Smooth muscle cell of trachea (primary cell): Measurements from ENCODE around the gene SMG5. TPM values are rescaled to one million over a fixed set of nuclear protein-coding genes. Genes with fewer than 3 reads are reported as not detected.

Experiments used
- total RNA-seq: library from RNA; depleted of rRNA; stranded (reverse); fragments of >200 nt; gene quantifications from 2 replicates; pipeline ENCODE4 v1.2.1, GENCODE V29; 2014

SMG5 gene
- 40.3 and 68.3 TPM in 2 replicates for total RNA-seq

GRCh38 chr1:156282479-156283222, at the start of gene SMG5:
Gene SMG5 (minus strand): TSS chr1:156282825. CDS start chr1:156282680, 145 bp downstream.

GRCh38 chr1:156298852-156299357, 16.3 kb upstream of the SMG5 start, which contains the start of gene VHLL:
Gene VHLL (minus strand): TSS chr1:156299307. CDS start chr1:156299189, 118 bp downstream.

GRCh38 chr1:156295391-156295947, 12.8 kb upstream of the SMG5 start, which contains the start of gene GLMP:
Gene GLMP (minus strand): TSS chr1:156295679. CDS start chr1:156295645, 34 bp downstream.

GRCh38 chr1:156284112-156284511, 1.5 kb upstream of the SMG5 start, which contains the start of gene TMEM79:
Gene TMEM79 (plus strand): TSS chr1:156284325. CDS start chr1:156285227, 902 bp downstream.

GRCh38 chr1:156247460-156248322, 34.9 kb downstream of the SMG5 start, which contains the start of gene PAQR6:
Gene PAQR6 (minus strand): TSS chr1:156248056. CDS start chr1:156246731, 1,325 bp downstream.

GRCh38 chr1:156241926-156242325, 40.7 kb downstream of the SMG5 start, which contains the start of gene BGLAP:
Gene BGLAP (plus strand): TSS chr1:156242184. CDS start chr1:156242232, 48 bp downstream.

GRCh38 chr1:156212833-156213643, 69.6 kb downstream of the SMG5 start, which contains the start of gene PMF1:
Gene PMF1 (plus strand): TSS chr1:156213007. CDS start chr1:156213016, 9 bp downstream.

Other genes starting within 250 kb of the SMG5 start
- gene UBQLN4, start 229.0 kb downstream of the SMG5 start, total RNA-seq, result 10.9 and 12.9 TPM in 2 replicates
- gene LAMTOR2, start 228.0 kb downstream of the SMG5 start, total RNA-seq, result 49.6 and 72.1 TPM in 2 replicates
- gene RAB25, start 221.7 kb downstream of the SMG5 start, total RNA-seq, result not detected in 2 replicates
- gene MEX3A, start 200.4 kb downstream of the SMG5 start, total RNA-seq, result 0.73 and 2.0 TPM in 2 replicates
- 2,363 and 2,796 TPM in 2 replicates for gene LMNA, start 168.1 kb downstream of the SMG5 start, total RNA-seq
- gene SEMA4A, start 129.2 kb downstream of the SMG5 start, total RNA-seq, result 1.7 and 1.8 TPM in 2 replicates
- 7.7 and 8.1 TPM in 2 replicates for gene SLC25A44, start 88.7 kb downstream of the SMG5 start, total RNA-seq
- gene PMF1, start 69.8 kb downstream of the SMG5 start, total RNA-seq, result 23.8 and 54.4 TPM in 2 replicates
- 0.83 TPM in 1 of 2 replicates, not detected in the other for gene BGLAP, start 40.6 kb downstream of the SMG5 start, total RNA-seq
- 0.29 and 0.66 TPM in 2 replicates for gene PAQR6, start 34.8 kb downstream of the SMG5 start, total RNA-seq
- 1.3 and 3.0 TPM in 2 replicates for gene TMEM79, start 1.5 kb upstream of the SMG5 start, total RNA-seq
- 79.4 and 138 TPM in 2 replicates for gene GLMP, start 12.9 kb upstream of the SMG5 start, total RNA-seq
- gene VHLL, start 16.5 kb upstream of the SMG5 start, total RNA-seq, result not detected in 2 replicates
- 486 and 506 TPM in 2 replicates for gene CCT3, start 55.5 kb upstream of the SMG5 start, total RNA-seq
- gene TSACC, start 55.7 kb upstream of the SMG5 start, total RNA-seq, result 0.33 TPM in 1 of 2 replicates, not detected in the other
- not detected in 2 replicates for gene RHBG, start 86.4 kb upstream of the SMG5 start, total RNA-seq
- 11.6 and 12.1 TPM in 2 replicates for gene MEF2D, start 217.9 kb upstream of the SMG5 start, total RNA-seq